Bone marrow (tissue), 2 donors: ENCODE results near the gene SCGB2B2.
"Not testable (repeated sequence)": the region's sequence is repeated elsewhere in the genome, so short reads cannot be mapped to it uniquely, and the experiment has no call there.

Source experiments
- DNase-seq, 2 donors: peaks; one replicate each; lab custom pipeline; 2025; lab: John Stamatoyannopoulos, UW

The SCGB2B2 gene

DNA sequence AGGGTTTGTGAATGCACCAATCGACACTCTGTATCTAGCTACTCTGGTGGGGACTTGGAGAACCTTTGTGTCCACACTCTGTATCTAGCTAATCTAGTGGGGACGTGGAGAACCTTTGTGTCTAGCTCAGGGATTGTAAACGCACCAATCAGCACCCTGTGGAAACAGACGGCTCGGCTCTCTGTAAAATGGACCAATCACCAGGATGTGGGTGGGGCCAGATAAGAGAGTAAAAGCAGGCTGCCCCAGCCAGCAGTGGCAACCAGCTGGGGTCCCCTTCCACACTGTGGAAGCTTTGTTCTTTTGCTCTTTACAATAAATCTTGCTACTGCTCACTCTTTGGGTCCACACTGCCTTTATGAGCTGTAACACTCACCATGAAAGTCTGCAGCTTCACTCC, 8.3 kb downstream of the SCGB2B2 start:
- DNase-seq: not testable (repeated sequence)

DNA sequence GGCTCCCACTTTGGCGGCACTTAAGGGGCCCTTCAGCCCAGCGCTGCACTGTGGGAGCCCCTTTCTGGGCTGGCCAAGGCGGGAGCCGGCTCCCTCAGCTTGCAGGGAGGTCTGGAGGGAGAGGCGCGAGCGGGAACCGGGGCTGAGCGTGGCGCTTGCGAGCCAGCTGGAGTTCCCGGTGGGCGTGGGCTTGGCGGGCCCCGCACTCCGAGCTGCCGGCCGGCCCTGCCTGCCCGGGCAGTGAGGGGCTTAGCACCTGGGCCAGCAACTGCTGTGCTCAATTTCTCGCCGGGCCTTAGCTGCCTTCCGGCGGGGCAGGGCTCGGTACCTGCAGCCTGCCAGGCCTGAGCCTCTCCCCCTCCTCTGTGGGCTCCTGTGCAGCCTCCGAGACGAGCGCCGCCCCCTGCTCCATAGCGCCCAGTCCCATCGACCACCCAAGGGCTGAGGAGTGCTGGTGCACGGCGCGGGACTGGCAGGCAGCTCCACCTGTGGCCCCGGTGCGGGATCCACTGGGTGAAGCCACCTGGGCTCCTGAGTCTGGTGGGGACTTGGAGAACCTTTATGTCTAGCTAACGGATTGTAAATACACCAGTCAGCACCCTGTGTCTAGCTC, 8.8 kb downstream of the SCGB2B2 start:
- DNase-seq: not testable (repeated sequence)

DNA sequence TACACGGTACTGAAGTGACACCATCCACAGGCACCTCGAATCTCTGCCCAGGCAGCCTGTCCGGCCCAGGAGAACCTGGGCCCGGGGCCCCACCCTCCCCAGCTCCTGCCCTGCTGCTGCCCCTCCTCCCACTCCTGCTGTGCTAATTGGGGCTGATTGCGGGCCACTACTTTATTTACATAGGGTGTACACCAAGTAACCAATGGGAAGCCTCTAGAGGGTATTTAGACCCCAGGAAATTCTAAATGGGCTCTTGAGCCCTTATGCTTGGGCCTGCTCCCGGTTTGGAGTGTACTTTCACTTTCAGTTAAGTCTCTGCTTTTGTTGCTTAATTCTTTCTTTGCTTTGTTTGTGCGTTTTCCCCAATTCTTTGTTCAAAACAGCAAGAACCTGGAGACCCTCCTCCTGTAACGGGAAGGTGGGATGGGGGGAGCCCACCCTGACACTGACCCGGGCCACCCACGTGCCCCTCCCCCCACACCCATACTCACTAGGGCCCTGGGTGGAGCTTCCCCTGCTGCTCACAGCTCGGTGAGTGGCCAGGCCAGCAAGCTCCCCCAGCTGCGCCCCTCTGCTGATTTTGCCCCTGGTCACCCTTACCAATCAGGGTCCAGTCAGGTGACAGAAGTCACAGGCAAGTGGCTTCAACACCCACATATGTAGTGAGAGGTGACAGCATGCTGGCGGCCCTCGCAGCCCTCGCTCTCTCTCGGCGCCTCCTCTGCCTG, 9.4 kb downstream of the SCGB2B2 start:
- DNase-seq: no peak

DNA sequence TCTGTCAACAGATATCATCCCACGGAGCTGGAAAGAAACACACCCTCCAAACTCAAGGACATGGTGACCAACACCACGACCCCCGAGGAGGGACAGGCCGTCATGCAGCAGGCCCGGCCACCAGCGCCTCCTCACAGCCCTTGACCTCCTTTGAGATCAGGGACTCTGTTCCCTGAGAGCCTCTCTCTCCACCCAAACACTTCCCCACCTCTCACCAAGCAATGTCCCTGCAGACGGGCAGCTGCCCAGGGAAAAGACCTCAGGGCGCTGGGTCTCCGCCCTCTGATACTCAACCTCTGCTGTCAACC, 10.0 kb downstream of the SCGB2B2 start:
- DNase-seq: no peak

DNA sequence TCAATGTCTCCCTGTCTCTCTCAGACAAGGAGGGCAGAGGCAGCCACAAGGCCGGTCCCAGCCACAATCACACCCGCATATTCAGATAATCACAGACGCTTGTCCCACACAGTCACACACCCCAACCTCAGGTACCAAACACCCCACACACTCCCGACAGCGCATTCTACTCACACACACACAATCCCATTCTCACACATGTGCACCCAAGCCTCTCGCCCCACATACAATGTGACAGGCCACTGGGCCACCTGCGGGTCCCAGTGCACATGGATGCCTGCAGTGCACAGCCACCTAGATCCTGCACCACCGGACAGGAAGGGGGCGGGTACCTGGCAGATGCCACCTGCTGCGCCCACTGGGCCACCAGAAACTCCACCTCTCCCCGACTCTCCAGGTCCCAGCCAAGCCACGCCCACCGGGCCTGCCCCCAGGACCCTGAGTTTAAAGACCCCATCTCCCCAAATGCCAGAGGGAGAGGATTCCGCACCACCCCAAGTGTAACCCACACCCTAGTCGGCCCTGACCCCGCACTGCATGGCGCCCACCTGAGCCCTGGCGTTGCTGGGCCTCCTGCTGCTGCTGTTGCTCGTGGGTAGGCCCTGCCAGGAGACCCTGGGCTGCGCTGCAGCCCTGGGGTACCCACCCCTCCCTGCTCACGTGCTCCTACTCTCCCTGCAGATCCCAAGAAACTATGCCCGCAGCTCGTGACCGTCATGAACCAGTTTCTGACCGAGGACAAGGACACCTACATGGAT, 10.6 kb downstream of the SCGB2B2 start:
- DNase-seq: no peak

DNA sequence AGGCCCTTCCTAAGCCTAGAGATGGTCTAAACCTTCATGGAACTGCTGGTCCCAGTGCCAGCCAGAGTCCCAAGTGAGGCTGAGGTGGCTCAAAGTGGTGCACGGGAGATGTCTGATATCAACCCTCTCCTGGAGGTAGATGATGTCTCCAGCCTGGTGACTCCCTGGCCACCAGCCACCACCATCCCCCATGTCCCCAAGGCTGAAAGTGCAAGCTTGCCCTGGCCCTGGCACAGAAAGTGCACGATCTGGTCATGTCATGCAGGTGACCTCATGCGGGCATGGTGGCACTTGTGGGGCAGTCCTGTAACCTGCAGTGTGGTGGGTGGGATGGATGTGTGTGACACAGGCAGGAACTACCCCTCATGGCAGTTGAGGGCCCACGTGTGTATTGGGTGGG, 11.7 kb downstream of the SCGB2B2 start:
- DNase-seq: not testable (repeated sequence)

DNA sequence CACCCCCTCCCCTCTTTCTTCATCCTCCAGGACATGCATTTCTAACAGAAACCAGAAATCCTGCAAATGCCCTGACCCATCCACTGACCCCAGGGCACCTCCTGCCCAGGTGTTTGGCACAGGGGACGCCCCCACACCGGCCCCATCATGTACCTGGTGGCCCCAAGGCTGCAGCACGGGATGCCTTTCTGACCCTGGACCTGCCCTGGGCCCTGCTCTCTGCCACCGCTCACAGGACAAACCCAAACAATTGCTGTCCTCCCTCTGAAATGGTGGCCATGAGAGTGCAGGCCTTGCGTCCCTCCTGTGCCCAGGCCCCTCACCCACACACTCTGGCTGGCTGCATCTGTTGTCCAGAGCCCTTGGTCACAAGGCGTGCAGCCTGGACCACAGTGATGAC, 12.1 kb downstream of the SCGB2B2 start:
- DNase-seq: no peak

DNA sequence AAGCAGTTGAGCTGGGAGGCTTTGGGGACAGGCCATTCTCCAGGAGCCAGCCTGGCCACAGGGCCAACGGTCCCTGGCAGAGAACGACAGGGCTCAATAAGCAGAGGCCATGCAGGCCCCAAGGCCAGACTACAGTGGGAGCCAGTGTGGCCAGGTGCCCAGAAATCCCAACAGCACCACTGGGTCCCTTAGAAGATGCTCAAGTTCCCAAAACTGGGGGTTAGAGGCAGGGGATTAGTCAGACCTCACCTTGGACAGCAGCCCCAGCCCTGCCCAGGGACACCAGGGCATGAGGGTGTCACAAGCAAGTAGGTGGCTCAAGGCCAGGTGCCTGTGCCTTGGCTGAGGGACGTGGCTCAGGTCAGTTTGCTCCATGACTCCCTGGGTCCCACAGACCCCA, 12.8 kb downstream of the SCGB2B2 start:
- DNase-seq: no peak

DNA sequence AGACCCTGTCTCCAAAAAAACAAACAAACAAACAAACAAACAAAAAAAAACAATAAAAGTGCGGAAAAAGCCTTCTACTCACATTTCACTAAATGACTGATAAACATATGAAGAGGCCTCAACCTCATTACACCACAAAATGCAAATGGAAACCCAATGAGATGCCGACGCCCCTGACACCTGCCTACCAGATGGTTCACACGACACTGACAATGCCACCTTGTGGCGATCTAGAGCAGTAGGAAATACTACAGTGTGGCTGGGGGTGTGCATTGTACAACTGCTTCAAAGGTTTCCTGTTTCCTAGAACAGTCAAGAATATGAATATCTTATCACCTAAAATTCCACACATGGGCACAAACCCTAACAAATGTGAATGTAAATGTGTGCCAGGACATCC, 14.0 kb downstream of the SCGB2B2 start:
- DNase-seq: no peak

DNA sequence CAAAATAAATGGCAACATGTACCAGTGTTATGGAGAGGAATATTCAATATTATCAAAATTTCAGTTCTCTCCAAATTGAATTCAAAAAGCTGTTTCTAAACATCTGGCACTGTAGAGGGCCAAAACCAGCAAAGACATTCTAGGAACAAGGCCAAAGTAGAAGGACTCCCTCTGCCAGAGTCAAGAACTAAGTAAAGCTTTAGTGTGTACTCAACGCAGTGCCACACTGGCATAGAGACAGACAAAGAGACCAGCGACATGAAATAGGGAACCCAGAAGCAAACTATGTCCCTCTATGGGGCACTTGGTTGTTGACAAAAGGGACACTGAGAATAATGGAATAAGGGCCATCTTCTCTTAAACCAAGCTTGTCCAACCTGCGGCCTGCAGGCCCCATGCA, 15.6 kb downstream of the SCGB2B2 start:
- no peak for DNase-seq

DNA sequence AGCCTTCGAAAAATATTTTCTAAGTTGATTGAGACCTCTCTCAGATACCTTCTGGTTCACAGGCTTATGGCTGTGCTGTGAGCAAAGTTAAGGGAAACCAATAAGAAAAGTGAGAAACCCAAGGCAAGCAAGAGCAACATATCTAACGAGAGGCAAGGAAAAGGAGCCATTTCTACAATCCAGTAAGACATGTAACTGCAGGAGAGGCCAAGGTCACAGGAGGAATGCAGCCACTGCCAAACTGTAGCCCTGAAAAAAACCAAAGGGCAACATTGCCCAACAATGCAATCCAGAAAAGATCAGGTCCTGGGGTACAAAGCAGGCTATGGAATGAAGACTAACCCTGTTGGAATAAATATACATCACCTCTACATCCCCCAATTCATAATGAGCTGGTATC, 21.3 kb downstream of the SCGB2B2 start:
- no peak for DNase-seq

DNA sequence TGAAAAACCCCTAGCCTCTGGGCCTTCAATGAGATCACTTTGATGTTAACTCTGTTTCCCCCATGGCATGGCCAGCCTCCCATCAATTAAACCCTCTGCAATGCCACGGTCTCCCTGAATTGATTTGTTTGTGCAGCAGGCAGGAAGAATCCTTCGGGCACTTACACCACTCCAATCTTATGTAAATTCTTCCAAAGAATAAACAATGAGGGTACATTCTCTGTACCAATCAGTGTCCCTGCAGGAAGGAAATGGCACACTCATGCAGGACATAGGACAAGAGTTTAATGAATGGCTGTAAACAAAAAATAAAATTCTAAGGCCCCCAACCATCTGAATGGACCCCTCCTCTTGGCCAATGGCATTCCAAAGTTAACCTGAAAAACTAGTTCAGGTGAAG, 22.2 kb downstream of the SCGB2B2 start:
- DNase-seq: no peak

DNA sequence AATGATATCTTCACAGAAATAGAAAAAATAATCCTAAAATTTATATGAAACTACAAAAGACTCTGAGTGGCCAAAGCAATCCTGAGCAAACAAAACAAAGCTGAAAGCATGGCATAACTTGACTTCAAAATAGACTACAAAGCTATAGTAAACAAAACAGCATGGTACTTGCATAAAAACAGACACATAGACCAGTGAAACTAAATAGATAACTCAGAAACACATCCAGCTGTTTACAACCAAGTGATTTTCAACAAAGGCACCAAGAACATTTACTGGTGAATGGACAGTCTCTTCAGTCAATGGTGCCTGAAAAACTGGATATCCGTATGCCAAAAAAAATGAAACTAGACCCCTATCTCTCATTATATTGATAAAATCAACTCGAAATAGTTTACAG, 25.2 kb downstream of the SCGB2B2 start:
- DNase-seq: no peak

DNA sequence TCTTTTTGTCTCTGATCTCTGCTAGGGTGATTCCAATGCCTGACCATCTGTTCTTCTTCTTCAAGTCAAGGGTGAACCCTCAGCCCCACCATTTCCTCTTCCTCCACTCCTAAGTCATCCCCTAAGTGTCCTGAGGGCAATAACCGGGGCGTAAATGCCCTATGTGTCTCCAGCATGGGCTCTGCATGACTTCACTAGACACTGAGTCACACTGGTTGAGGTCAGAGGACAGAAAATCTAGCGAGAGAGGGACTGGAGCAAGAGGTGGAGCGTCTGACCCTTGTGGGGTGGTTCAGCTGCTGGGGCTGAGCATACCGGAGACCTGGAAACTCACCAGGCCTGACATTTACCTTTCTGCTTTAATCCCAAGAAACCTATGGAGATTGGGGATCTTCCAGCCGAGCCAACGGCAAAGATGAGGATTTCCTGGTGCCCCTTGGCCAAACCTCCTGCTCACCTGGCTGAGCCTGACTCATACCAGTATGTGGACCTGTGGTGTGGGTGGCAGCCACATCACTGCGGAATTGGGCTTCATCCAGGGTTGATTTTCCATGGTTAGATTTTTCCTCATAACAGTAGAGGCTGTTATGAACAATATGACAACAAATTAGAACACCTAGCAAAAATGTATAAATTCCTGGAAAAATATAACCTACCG, 26.9 kb downstream of the SCGB2B2 start:
- no peak for DNase-seq

DNA sequence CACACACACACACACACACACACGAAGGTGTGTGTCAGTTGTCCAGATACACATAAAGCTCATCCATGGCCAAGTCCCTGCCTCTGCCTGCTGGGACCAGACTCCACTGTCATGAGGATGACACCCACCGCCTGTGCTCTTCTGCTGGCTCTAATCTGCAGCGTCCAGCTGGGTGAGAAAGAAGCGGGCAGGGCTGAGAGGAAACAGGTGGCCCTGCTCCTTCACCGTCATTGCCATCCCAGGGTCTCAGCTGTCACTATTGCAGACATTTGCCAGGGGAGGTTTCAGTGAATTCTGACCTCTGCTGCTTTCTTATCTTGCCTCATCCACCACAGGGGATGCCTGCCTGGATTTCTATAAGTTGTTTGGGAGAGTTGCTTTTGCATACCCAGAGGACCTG, 31.4 kb downstream of the SCGB2B2 start:
- DNase-seq: no peak

DNA sequence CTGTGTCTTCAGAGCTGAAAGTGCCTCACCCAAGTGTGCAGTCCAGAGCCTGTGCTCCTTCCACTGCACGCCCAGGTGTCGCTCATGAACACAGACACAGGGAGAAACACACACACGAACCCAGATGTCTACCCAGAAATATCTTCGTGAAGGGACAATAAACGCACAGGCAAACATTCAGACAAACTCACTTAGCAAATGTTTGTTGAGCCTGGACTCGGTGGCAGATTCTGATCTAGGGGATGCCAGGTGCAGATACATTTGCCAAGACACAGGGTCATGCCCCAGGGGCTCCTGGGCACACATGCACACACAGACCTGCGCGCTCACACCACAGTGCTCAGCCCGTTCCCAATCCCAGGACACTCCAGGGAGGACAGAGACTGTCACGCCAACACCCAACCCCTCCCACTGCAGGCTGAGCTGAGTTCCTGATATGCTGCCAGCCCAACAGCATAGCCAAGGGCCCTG, 31.9 kb downstream of the SCGB2B2 start:
- DNase-seq: no peak

DNA sequence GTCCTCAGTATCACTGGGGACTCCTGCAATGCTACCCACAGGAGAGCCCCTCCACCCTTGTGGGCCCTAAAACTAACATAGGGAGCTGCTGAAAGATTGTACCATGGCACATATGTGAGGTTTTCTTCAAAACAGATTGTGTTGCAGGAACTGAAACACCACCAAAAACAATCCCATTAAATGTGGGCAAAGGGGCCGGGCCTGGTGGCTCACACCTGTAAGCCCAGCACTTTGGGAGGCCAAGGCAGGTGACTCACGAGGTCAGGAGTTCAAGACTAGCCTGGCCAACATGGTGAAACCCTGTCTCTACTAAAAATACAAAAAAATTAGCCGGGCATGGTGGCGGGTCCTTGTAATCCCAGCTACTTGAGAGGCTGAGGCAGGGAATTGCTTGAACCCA, 34.7 kb downstream of the SCGB2B2 start:
- no peak for DNase-seq

DNA sequence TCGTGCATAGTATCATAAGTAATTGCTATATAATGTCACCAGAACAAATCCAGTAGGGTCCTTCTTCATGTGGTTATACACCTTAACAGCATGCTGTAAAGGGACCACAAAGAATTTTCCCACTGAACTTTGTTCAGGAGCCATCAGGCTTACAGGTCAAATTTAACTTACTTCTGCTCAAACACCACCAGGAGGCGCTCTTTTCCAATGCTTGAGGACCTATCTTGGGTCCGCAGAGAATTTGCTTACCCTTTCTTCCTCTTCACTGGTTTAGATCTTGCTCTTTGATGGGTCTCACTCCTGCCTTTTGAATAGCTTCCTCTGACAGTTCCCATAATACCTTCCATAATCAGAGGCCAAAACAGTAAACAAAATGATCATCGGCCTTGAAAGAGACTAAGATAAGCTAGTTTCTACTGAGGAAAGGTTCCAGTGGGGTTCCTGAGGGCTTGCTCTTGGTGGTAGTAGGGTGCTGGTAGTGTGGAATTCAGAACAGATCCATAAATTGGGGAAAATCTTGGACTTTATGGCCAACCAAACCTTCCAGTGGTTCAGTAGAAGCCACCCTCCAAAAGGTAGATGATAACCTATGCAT, 37.4 kb downstream of the SCGB2B2 start:
- peak in 1 of 2 donors; percentile 41 for DNase-seq

DNA sequence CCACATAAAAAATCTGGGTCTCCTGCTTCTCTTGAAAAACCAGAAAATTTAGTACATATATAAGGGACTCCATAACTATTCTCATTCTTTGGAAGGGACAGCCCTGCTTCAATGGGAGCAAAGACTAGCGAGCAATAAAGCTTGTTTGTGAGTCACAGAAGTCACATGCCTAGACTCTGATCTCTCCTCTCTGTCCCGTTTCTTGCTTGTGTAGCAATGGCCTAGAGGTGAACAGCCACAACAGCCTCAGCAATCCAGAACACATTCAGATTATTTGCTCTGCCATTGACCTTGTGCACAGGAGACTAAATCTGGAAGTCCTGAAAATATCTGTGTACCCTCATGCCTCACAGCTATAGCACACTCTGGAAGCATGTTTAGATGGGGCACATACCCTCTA, 43.2 kb downstream of the SCGB2B2 start:
- DNase-seq: no peak
